LNCaP clone FGC (cell line): ENCODE measurements around the gene PANK3.

Experiments
- DNase-seq: peaks from one replicate; pipeline ENCODE4 v3.0.0-alpha.2; 2011; ENCODE audit warnings: low read depth
- H3K4me3 ChIP-seq: 2 replicates; pipeline ENCODE4 v1.5.1; 2011; ENCODE audit warnings: mild to moderate bottlenecking, low read depth, low read length, control low read depth
- CTCF ChIP-seq: IDR thresholded peaks from 2 replicates; pipeline ENCODE4 v1.5.1; 2012; ENCODE audit warnings: mild to moderate bottlenecking; ENCODE audit not compliant: control insufficient read depth, insufficient read depth; ENCODE audit errors: extremely low read depth

Gene PANK3

GRCh38 chr5:168606562-168606961 is 27.4 kb upstream of the PANK3 start:
- H3K4me3 ChIP-seq: no peak overlapping the region
- DNase-seq: no peak
- TF ChIP-seq CTCF: no peak

- no peak for DNase-seq
- H3K4me3 ChIP-seq: no peak overlapping the region
- no peak for TF ChIP-seq CTCF
These were observed 25.3 kb upstream of the PANK3 start for GRCh38 chr5:168604436-168604835.

GRCh38 chr5:168603746-168604145 is 24.6 kb upstream of the PANK3 start:
- no peak for DNase-seq
- H3K4me3 ChIP-seq: no peak overlapping the region
- TF ChIP-seq CTCF: no peak

DNA sequence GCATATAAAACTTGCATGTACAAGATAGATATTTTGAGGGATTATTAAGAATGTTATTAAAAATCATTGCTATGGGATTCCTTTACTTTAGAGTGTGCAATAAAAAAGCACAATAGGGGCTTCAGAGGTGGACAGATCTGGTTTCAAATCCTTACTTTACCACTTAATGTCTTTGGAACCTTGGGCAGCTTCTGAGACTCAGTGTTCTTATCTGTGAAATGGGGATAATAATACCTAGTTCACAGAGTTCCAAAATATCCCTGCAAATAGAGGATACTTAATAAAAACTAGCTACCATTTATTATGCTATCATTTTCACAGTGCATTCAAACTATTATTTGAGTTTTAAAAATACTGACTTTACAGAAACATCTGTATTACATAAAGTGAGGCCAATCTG is 23.3 kb upstream of the PANK3 start:
- no peak overlapping the region for H3K4me3 ChIP-seq
- no peak for TF ChIP-seq CTCF
- DNase-seq: no peak

DNA sequence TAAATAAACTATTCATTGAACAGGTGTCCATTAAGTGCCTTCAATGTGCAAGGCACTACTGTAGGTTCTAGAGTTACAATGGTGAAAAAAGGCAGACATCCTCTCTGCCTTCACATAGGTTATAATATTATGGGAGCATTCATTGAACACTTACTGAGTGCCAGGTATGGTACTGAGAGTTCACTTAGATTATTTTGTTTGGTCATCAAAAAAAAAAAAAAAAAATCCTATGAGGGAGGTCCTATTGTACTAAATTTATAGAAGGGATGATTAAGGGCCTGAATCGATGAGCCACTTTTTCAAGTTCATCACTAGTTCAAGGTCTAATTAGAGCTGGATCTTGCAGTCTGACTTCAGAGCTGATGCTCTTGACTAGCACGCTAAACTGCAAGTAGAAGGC is 22.8 kb upstream of the PANK3 start:
- TF ChIP-seq CTCF: no peak
- no peak for DNase-seq
- no peak overlapping the region for H3K4me3 ChIP-seq

DNA sequence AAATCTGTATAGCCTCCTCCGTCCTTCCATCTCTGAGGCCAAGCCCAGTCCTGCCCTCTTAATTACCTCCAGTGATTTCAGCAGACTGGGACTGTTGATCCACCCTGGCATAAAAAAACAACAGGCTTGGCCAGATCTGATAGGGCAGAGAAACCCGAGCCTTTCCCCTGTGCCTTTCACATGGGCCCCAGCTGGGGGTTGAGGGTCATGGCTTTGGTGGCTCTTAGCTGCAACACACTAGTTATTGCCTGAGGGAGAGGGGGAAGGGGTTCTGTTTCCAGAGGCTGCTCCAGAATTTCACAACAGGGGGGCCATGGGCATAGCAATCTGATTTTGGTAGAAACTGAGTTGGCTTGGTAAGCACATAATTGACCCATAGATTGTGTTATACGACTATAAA is 21.2 kb upstream of the PANK3 start:
- TF ChIP-seq CTCF: no peak
- no peak overlapping the region for H3K4me3 ChIP-seq
- no peak for DNase-seq

DNA sequence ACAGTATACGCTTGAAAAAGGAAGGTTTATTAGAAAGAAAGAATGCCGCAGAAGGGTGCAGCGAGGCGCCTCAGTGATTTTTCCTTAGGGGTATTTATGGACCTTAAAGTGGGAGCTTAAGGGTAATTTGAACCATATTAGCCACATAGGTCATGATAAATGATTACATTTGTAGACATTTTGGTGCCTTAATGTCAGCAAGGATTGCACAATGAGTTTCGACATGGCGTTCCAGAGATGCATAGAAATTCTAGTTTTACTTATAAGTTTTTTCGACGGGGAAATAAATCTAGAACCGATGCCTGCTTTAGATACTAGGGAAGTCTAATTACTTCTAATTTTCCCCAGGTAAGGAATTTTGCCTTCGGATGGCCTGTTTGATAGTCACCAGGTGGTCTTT is 20.7 kb upstream of the PANK3 start:
- no peak for DNase-seq
- no peak for TF ChIP-seq CTCF
- H3K4me3 ChIP-seq: no peak overlapping the region
